A673 (cell line): Measurements from ENCODE around the gene NDUFS1. TPM values are rescaled to one million over a fixed set of nuclear protein-coding genes. Genes with fewer than 3 reads are reported as not detected.

Experiments used
- BruUV-seq: library from RNA; stranded (reverse); fragments of 400-500 nt; replicated peaks from 2 replicates; lab custom pipeline; 2021; lab: Mats Ljungman, UMichigan
- CTCF ChIA-PET: fragments of 300-600 bp; sonication (Branson Sonifier 250); formaldehyde crosslinking; loops from one replicate; lab custom pipeline; 2022; ENCODE audit warnings: antibody characterized with exemption; lab: Charles Lee
- POLR2A ChIA-PET: fragments of 300-600 bp; sonication (Branson Sonifier 250); formaldehyde crosslinking; loops from one replicate; lab custom pipeline; 2022; ENCODE audit warnings: antibody characterized with exemption; ENCODE audit not compliant: low non-redundant PET; lab: Charles Lee
- DNase-seq: peaks from one replicate; pipeline ENCODE4 v3.0.0-alpha.2; 2015; ENCODE audit warnings: low spot score
- H3K27ac ChIP-seq: fragments of 200-600 bp; sonication (generic); 2 replicates; pipeline ENCODE4 v1.5.1; 2016; ENCODE audit warnings: mixed run types, low read depth, mild to moderate bottlenecking, mixed read lengths, antibody characterized with exemption, low read length; ENCODE audit not compliant: poor library complexity, severe bottlenecking
- H3K27me3 ChIP-seq: fragments of 200-600 bp; sonication (generic); replicated peaks from 2 replicates; pipeline ENCODE4 v1.6.1; 2017; ENCODE audit warnings: mixed run types, low read depth, mild to moderate bottlenecking, mixed read lengths, antibody characterized with exemption, low read length; ENCODE audit not compliant: insufficient read depth, poor library complexity
- H3K36me3 ChIP-seq: fragments of 200-600 bp; sonication (generic); 2 replicates; pipeline ENCODE4 v1.6.1; 2016; ENCODE audit warnings: mixed run types, mild to moderate bottlenecking, mixed read lengths, antibody characterized with exemption, low read length; ENCODE audit not compliant: insufficient read depth, poor library complexity, severe bottlenecking
- H3K4me1 ChIP-seq: fragments of 200-600 bp; sonication (generic); 2 replicates; pipeline ENCODE4 v1.6.1; 2017; ENCODE audit warnings: mixed run types, mild to moderate bottlenecking, mixed read lengths, antibody characterized with exemption, low read length; ENCODE audit not compliant: insufficient read depth, poor library complexity, severe bottlenecking
- H3K4me3 ChIP-seq: fragments of 200-600 bp; sonication (generic); 2 replicates; pipeline ENCODE4 v1.5.1; 2016; ENCODE audit warnings: low read depth, mixed run types, mild to moderate bottlenecking, mixed read lengths, low read length; ENCODE audit not compliant: poor library complexity, severe bottlenecking
- H3K9me3 ChIP-seq: fragments of 200-600 bp; sonication (generic); 2 replicates; pipeline ENCODE4 v1.6.1; 2016; ENCODE audit warnings: mixed run types, low read depth, mild to moderate bottlenecking, mixed read lengths, antibody characterized with exemption, low read length; ENCODE audit not compliant: poor library complexity, severe bottlenecking
- EZH2 ChIP-seq: fragments of 200-600 bp; sonication (generic); IDR thresholded peaks from 2 replicates; pipeline ENCODE4 v1.6.1; 2017; ENCODE audit warnings: borderline replicate concordance, low read depth, mild to moderate bottlenecking, mixed read lengths, antibody characterized with exemption, low read length; ENCODE audit not compliant: poor library complexity, severe bottlenecking
- intact Hi-C: fragments of 100-400 bp; cut with micrococcal nuclease; formaldehyde crosslinking; loops from one replicate; pipeline ENCODE4 v1.10.0; 2022; ENCODE audit not compliant: unreplicated experiment
- total RNA-seq: library from RNA; stranded (reverse); gene quantifications from 2 replicates; pipeline ENCODE4 v1.2.3, GENCODE V29; 2021
- TF ChIP-seq, protein P1 (sequence below): fragments of 300-800, 200-600 bp; sonication (generic); conservative IDR thresholded peaks from 2 replicates; pipeline ENCODE4 v1.5.1; 2017; ENCODE audit warnings: low read depth, mild to moderate bottlenecking, antibody characterized with exemption, low read length, moderate library complexity, mixed read lengths

NDUFS1 gene
- total RNA-seq, 1 experiment from 2014 or later, result 134 TPM

GRCh38 chr2:206154197-206154596 is 5.0 kb downstream of the NDUFS1 start:
- H3K27me3 ChIP-seq, result no peaks in the 10 kb centered on the region
- ChIA-PET POLR2A (interaction anchor here (0.6 kb wide), 1 partner anchor 1748 kb away, joined by 4 read pairs; no protein-coding TSS in a partner anchor), CTCF (no interaction called here)
- BruUV-seq, result no TSS peak
- no peak overlapping the region for H3K4me3 ChIP-seq
- TF ChIP-seq, protein P1, sequence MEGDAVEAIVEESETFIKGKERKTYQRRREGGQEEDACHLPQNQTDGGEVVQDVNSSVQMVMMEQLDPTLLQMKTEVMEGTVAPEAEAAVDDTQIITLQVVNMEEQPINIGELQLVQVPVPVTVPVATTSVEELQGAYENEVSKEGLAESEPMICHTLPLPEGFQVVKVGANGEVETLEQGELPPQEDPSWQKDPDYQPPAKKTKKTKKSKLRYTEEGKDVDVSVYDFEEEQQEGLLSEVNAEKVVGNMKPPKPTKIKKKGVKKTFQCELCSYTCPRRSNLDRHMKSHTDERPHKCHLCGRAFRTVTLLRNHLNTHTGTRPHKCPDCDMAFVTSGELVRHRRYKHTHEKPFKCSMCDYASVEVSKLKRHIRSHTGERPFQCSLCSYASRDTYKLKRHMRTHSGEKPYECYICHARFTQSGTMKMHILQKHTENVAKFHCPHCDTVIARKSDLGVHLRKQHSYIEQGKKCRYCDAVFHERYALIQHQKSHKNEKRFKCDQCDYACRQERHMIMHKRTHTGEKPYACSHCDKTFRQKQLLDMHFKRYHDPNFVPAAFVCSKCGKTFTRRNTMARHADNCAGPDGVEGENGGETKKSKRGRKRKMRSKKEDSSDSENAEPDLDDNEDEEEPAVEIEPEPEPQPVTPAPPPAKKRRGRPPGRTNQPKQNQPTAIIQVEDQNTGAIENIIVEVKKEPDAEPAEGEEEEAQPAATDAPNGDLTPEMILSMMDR, result peak; percentile 40; the same call in 1 of the 2 replicates
- no peak for TF ChIP-seq EZH2
- no peaks in the 10 kb centered on the region for H3K9me3 ChIP-seq
- DNase-seq, result peak; percentile 74
- peaks cover 17% of the 10 kb centered on the region for H3K36me3 ChIP-seq
- peaks cover 5% of the 10 kb centered on the region for H3K4me1 ChIP-seq
- intact Hi-C loops, result loop anchor here (10.0 kb wide), 1 partner anchor 149 kb away; no protein-coding TSS in a partner anchor
- H3K27ac ChIP-seq, result no peak overlapping the region

DNA sequence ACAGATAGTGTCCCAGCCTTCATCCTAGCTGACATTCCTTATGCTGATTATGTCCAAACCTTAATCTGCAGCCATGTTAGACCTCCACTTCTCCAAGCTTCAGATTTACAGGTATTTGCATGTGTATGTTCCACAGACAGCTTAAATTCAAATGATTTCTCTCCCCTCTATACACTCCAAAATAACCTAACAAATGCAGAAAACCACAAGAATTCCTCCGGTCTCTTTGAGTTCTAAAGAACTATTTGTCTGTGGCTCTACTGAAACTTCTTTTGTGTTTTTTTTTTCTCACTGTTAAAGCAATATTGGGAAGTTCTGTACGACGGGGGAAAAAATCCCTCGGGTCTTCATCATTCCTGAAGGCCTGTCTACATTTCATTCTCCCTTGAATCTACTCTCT is 8.6 kb downstream of the NDUFS1 start:
- Histone ChIP-seq H3K27ac (no peak overlapping the region), H3K27me3 (no peaks in the 10 kb centered on the region), H3K4me1 (peaks cover 5% of the 10 kb centered on the region), H3K4me3 (no peak overlapping the region), H3K9me3 (no peaks in the 10 kb centered on the region), H3K36me3 (peaks cover 43% of the 10 kb centered on the region)
- ChIA-PET POLR2A (interaction anchor here (0.6 kb wide), 1 partner anchor 1526 kb away, joined by 3 read pairs; no protein-coding TSS in a partner anchor), CTCF (no interaction called here)
- intact Hi-C loops, result loop anchor here (10.0 kb wide), 1 partner anchor 146 kb away; no protein-coding TSS in a partner anchor
- DNase-seq, result no peak
- no peak for TF ChIP-seq EZH2
- TF ChIP-seq, protein P1, result no peak
- BruUV-seq, result TSS peak; percentile 2

GRCh38 chr2:206150168-206150567 is 9.1 kb downstream of the NDUFS1 start:
- no peak overlapping the region for H3K4me3 ChIP-seq
- no peak for TF ChIP-seq EZH2
- TF ChIP-seq, protein P1, result no peak
- POLR2A ChIA-PET, result interaction anchor here (0.6 kb wide), 1 partner anchor 1526 kb away, joined by 3 read pairs; no protein-coding TSS in a partner anchor
- no peaks in the 10 kb centered on the region for H3K27me3 ChIP-seq
- H3K36me3 ChIP-seq, result peaks cover 48% of the 10 kb centered on the region
- intact Hi-C loops, result loop anchor here (10.0 kb wide), 1 partner anchor 145 kb away; no protein-coding TSS in a partner anchor
- CTCF ChIA-PET, result no interaction called here
- H3K4me1 ChIP-seq, result peaks cover 5% of the 10 kb centered on the region
- no peak for DNase-seq
- no TSS peak for BruUV-seq
- no peak overlapping the region for H3K27ac ChIP-seq
- no peaks in the 10 kb centered on the region for H3K9me3 ChIP-seq
